ENCODE results near the gene ABCB8. TPM values are rescaled to one million over a fixed set of nuclear protein-coding genes. Genes with fewer than 3 reads are reported as not detected.
A peak's percentile ranks its signal among the peaks of the same experiment; 100 is the strongest.

The ABCB8 gene
- total RNA-seq, 3 donors from 2014 or later: 48.1 to 54.6 (median 48.5) TPM

DNA sequence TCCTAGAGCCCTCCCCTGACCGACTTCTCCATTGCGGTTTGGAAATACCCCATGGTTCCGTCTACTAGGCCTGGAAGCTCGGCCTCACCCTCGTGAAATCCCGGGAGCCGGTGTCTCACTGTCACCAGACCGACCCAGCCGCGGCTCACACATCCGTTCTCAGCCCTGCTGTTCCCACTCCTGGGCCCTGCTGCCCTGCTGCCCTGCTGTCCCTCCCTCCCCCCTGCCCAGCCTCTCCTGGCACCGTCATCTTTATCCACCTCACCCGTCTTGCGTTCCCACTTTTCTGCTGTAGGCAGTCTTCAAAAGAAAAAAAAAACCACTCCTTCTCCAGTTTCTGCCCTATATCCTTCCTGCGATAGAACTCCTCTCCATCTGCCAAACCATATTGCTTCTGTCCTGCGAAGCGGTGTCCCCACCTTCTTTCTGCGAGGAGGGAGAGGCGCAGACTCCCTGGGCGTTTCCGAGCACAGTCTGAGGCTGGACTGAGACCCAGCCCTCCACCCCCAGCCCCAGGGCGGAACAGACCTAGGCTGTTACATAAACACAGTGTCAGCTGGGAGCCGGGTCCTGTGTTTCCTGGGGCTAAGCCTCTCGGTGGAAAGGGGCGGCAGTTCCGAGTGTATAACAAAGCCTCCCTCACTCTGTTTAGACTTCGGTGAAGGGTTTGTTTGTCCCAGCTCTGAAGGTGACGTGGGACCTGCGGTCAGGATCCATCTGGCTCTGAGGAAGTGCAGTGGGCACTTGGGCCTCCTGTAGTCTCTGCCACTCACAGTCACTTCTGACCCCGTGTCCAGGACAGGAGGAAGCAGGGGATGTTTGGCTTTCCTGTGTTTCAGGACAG is 60.8 kb downstream of the ABCB8 start:
- peaks cover 21% of the 10 kb centered on the region for H3K4me1 Mint-ChIP-seq (ENCODE audit: low read depth)
- H3K4me3 Mint-ChIP-seq: peak overlapping the region; percentile 45
- no peak for ATAC-seq
- peaks cover 9% of the 10 kb centered on the region for H3K27me3 Mint-ChIP-seq (ENCODE audit: low read depth)
- no peak for DNase-seq
- no peaks in the 10 kb centered on the region for H3K9me3 Mint-ChIP-seq
- H3K36me3 Mint-ChIP-seq (ENCODE audit: insufficient read depth): peaks cover 2% of the 10 kb centered on the region

GRCh38 chr7:151089893-151090730 is 61.9 kb downstream of the ABCB8 start:
- Mint-ChIP-seq H3K4me1 (ENCODE audit: low read depth) (peaks cover 16% of the 10 kb centered on the region), H3K27me3 (ENCODE audit: low read depth) (peaks cover 7% of the 10 kb centered on the region), H3K4me3 (no peak overlapping the region), H3K36me3 (ENCODE audit: insufficient read depth) (peaks cover 2% of the 10 kb centered on the region), H3K9me3 (no peaks in the 10 kb centered on the region)
- DNase-seq (no peak), ATAC-seq (no peak)

- no peaks in the 10 kb centered on the region for H3K9me3 Mint-ChIP-seq
- peaks cover 2% of the 10 kb centered on the region for H3K36me3 Mint-ChIP-seq (ENCODE audit: insufficient read depth)
- peaks cover 10% of the 10 kb centered on the region for H3K4me1 Mint-ChIP-seq (ENCODE audit: low read depth)
- ATAC-seq: no peak
- no peak for DNase-seq
- no peak overlapping the region for H3K4me3 Mint-ChIP-seq
- H3K27me3 Mint-ChIP-seq (ENCODE audit: low read depth): no peaks in the 10 kb centered on the region
Observed at GRCh38 chr7:151091003-151091402, 62.8 kb downstream of the ABCB8 start.

- peaks cover 2% of the 10 kb centered on the region for H3K36me3 Mint-ChIP-seq (ENCODE audit: insufficient read depth)
- H3K27me3 Mint-ChIP-seq (ENCODE audit: low read depth): no peaks in the 10 kb centered on the region
- DNase-seq (no peak), ATAC-seq (no peak)
- peaks cover 10% of the 10 kb centered on the region for H3K4me1 Mint-ChIP-seq (ENCODE audit: low read depth)
- no peak overlapping the region for H3K4me3 Mint-ChIP-seq
- H3K9me3 Mint-ChIP-seq: no peaks in the 10 kb centered on the region
Observed at GRCh38 chr7:151091431-151091830, 63.2 kb downstream of the ABCB8 start.

- no peak for ATAC-seq
- H3K36me3 Mint-ChIP-seq (ENCODE audit: insufficient read depth): peaks cover 2% of the 10 kb centered on the region
- DNase-seq: no peak
- H3K4me3 Mint-ChIP-seq: no peak overlapping the region
- peaks cover 10% of the 10 kb centered on the region for H3K4me1 Mint-ChIP-seq (ENCODE audit: low read depth)
- no peaks in the 10 kb centered on the region for H3K27me3 Mint-ChIP-seq (ENCODE audit: low read depth)
- no peaks in the 10 kb centered on the region for H3K9me3 Mint-ChIP-seq
Observed at GRCh38 chr7:151091988-151092387, 63.7 kb downstream of the ABCB8 start.

DNA sequence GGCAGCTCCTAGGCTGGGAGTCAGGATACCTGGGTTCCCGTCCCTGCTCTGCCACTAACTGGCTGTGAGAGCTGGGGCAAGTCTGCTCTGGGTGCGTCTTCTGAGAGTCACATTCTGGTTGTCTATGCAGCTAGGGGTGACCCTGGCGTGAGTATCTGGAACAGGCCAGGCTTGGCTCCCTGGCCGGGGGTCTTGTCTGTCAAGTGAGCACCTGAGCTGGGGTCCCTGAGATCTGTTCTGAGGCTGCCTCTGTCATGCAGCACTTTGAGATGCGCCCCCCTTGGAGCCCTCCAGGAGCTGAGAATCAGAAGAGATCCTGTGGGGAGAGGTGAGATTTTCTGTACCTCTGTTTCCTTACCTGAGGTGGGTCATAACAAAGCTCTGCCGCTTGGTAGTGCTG is 65.5 kb downstream of the ABCB8 start:
- no peak for DNase-seq
- H3K36me3 Mint-ChIP-seq (ENCODE audit: insufficient read depth): peaks cover 2% of the 10 kb centered on the region
- no peaks in the 10 kb centered on the region for H3K27me3 Mint-ChIP-seq (ENCODE audit: low read depth)
- H3K4me1 Mint-ChIP-seq (ENCODE audit: low read depth): peaks cover 4% of the 10 kb centered on the region
- H3K4me3 Mint-ChIP-seq: no peak overlapping the region
- ATAC-seq: no peak
- H3K9me3 Mint-ChIP-seq: no peaks in the 10 kb centered on the region

GRCh38 chr7:151094675-151095074 is 66.4 kb downstream of the ABCB8 start:
- ATAC-seq: no peak
- H3K36me3 Mint-ChIP-seq (ENCODE audit: insufficient read depth): no peaks in the 10 kb centered on the region
- H3K4me1 Mint-ChIP-seq (ENCODE audit: low read depth): no peaks in the 10 kb centered on the region
- no peaks in the 10 kb centered on the region for H3K9me3 Mint-ChIP-seq
- H3K27me3 Mint-ChIP-seq (ENCODE audit: low read depth): no peaks in the 10 kb centered on the region
- no peak for DNase-seq
- H3K4me3 Mint-ChIP-seq: no peak overlapping the region

DNA sequence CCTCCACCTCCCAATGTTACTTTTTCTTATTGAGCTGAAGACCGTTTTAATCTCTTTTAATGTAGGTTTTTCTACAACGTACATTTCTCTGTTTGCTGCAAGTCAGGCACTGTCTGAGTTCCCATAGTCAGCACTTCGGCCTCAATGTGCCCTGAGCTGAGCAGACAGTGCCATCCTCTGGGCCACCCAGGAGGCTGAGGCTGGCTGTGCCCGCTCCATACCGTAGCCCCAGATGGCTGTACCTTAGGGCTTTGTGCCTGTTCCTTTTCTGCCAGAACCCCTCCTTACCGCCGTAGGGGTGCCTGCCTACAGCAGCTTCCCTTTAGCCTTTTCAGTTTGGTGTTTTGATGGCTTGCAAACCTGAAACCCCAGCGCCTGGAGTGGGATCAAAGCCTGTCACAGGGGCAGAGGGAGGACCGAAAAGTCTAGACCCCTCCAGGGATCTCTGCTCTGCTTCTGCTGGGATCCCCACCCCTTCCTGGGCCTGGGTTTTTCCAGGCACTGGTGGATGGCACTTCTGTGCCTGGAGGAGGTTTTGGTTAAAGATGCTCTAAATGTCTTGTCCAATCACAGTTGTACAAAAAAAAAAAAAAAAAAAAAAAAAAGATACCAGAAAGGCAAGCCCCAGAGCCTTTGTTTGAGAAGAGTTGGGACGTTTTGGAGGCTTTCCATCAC is 67.0 kb downstream of the ABCB8 start:
- Mint-ChIP-seq H3K36me3 (ENCODE audit: insufficient read depth) (no peaks in the 10 kb centered on the region), H3K9me3 (no peaks in the 10 kb centered on the region), H3K4me3 (no peak overlapping the region), H3K4me1 (ENCODE audit: low read depth) (no peaks in the 10 kb centered on the region), H3K27me3 (ENCODE audit: low read depth) (no peaks in the 10 kb centered on the region)
- DNase-seq (no peak), ATAC-seq (no peak)

DNA sequence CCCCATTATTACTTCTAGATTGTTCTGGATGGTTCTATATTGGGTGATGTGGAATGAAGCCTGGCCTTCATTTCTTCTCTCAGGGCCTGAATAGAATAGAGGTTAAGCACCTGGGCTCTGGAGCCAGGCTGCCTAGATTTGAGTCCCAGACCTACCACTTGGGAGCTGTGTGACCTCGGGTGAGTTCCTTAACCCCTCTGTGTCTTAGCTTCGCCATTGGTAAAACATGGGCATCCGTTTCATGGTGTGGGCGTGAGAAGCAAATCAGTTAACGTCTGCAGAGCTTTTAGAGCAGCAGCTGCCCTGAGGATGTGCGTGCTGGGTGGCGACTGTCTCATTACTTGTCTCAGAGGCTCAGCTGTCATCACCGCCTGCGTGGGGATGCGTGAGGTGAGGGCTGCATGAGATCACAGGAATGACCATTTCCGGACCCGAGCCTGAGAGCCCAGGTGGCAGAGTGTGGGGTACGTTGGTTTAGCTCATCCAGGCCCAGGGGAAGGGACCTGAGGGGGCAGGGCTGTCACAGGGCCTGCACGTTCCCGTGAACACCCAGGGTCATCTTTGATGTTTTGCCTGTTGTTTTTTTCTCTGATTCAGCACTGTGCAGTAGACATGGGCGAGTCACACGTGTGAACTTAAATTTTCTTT is 67.7 kb downstream of the ABCB8 start:
- peak in 1 of 2 donors; percentile 48 for ATAC-seq
- DNase-seq: no peak
- Mint-ChIP-seq H3K4me3 (no peak overlapping the region), H3K4me1 (ENCODE audit: low read depth) (no peaks in the 10 kb centered on the region), H3K27me3 (ENCODE audit: low read depth) (no peaks in the 10 kb centered on the region), H3K36me3 (ENCODE audit: insufficient read depth) (no peaks in the 10 kb centered on the region), H3K9me3 (no peaks in the 10 kb centered on the region)

Other genes with a start within 250 kb of the ABCB8 start
- under 1 TPM; 0.24 to 0.58 (median 0.33) TPM for gene TMEM176B, start 228.1 kb upstream of the ABCB8 start, total RNA-seq
- gene TMEM176A, start 227.7 kb upstream of the ABCB8 start, total RNA-seq: under 1 TPM; 0.20 to 0.24 (median 0.22) TPM
- under 1 TPM in 1 of 3 donors, not detected in 2; 0.10 TPM for gene AOC1, start 175.9 kb upstream of the ABCB8 start, total RNA-seq
- under 1 TPM; 0.49 to 0.71 (median 0.66) TPM for gene KCNH2, start 50.1 kb upstream of the ABCB8 start, total RNA-seq
- 1 to 10 TPM; 5.3 to 9.2 (median 8.2) TPM for gene NOS3, start 37.4 kb upstream of the ABCB8 start, total RNA-seq
- gene ATG9B, start 4.0 kb upstream of the ABCB8 start, total RNA-seq: 1 to 10 TPM; 5.8 to 7.3 (median 6.7) TPM
- gene ASIC3, start 20.1 kb downstream of the ABCB8 start, total RNA-seq: 1 to 10 TPM; 2.4 to 3.4 (median 3.3) TPM
- 10 to 100 TPM; 14.1 to 15.0 (median 14.3) TPM for gene CDK5, start 29.4 kb downstream of the ABCB8 start, total RNA-seq
- gene SLC4A2, start 31.1 kb downstream of the ABCB8 start, total RNA-seq: 100 to 1,000 TPM; 107 to 125 (median 111) TPM
- gene FASTK, start 52.4 kb downstream of the ABCB8 start, total RNA-seq: 100 to 1,000 TPM in 2 of 3 donors, 10 to 100 TPM in 1; 96.5 to 111 (median 104) TPM
- gene TMUB1, start 55.0 kb downstream of the ABCB8 start, total RNA-seq: 10 to 100 TPM; 70.3 to 85.3 (median 71.8) TPM
- gene AGAP3, start 58.0 kb downstream of the ABCB8 start, total RNA-seq: 10 to 100 TPM; 29.7 to 46.3 (median 35.1) TPM
- not detected for gene GBX1, start 139.2 kb downstream of the ABCB8 start, total RNA-seq
- gene ASB10, start 158.8 kb downstream of the ABCB8 start, total RNA-seq: not detected
- not detected for gene H2BK1, start 182.0 kb downstream of the ABCB8 start, total RNA-seq
- gene ABCF2, start 198.8 kb downstream of the ABCB8 start, total RNA-seq: 100 to 1,000 TPM; 144 to 151 (median 146) TPM
- gene CHPF2, start 204.0 kb downstream of the ABCB8 start, total RNA-seq: 10 to 100 TPM; 51.6 to 66.3 (median 51.8) TPM
- 1 to 10 TPM; 1.7 to 2.5 (median 2.0) TPM for gene SMARCD3, start 220.2 kb downstream of the ABCB8 start, total RNA-seq

Data from activated T-cell treated with anti-CD3 and anti-CD28 coated beads, Interleukin-2, amount 50 U/mL, for 4 hours (primary cell).